ENCODE data around the gene GNG4.
"Not testable (repeated sequence)": the region's sequence is repeated elsewhere in the genome, so short reads cannot be mapped to it uniquely, and the experiment has no call there.

The GNG4 gene

DNA sequence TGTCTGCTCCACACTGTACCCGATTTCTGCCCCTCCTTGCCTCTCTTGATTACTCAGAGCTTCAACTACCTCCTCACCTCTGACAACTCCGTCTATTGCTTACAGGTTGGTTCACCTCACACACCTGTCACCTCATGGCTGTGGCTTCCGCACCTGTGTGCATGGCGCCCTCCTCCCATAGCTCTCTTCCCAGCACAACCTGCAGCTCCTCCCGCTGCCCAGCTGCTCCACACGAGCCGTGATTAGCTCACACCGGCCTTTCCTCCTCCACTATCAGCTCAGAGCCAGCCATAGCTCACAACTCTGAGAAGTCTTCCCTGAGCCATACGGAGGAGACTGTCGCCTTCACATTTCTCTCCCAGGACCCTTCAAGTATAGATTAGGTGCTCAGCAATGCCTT lies 67.5 kb downstream of the GNG4 start:
- DNase-seq (ENCODE audit: low read depth): no peak

- no peak for DNase-seq (ENCODE audit: low read depth)
Observed at GRCh38 chr1:235579891-235580290, 69.7 kb downstream of the GNG4 start.

DNA sequence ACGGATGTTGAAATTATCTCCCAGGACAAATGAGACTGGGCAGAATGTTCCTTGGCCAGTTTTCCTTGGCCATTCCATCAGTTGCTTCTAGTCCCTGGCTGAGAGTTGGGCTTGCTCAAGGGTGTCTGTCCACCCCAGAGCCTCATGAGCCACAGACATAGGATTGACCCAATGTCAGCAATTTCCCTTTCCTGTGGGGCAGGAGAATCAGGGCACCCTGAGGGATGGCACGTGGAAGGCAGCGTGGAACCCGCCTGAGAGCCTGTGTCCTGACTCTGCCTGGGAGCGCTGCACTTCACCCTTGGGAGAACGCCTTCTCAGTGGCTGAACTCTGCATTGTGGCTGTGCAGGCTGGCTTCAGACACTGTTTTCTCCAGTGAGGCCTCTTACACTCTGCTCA lies 74.0 kb downstream of the GNG4 start:
- DNase-seq (ENCODE audit: low read depth): no peak

DNA sequence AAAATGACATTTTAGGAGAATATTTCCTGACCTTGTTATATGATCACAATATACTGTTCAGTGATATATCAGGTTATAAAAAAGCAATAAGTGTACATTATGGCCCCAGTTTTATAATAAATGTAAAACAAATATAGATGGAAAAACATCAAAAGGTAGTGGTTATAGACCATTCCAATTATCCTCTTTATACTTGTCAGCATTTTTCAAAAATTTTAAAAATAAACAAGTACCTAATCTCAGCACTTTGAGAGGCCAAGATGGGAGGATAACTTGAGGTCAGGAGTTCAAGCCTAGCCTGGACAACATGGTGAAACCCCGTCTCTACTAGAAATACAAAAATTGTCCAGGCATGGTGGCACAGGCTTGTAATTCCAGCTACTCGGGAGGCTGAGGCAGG lies 75.7 kb downstream of the GNG4 start:
- no peak for DNase-seq (ENCODE audit: low read depth)

DNA sequence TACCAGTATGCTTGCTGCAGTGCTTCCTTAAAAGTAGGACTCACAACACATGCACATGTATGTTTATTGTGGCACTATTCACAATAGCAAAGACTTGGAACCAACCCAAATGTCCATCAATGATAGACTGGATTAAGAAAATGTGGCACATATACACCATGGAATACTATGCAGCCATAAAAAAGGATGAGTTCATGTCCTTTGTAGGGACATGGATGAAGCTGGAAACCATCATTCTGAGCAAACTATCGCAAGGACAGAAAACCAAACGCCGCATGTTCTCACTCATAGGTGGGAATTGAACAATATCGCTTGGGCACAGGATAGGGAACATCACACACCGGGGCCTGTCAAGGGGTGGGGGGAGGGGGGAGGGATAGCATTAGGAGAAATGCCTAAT lies 76.6 kb downstream of the GNG4 start:
- DNase-seq (ENCODE audit: low read depth): not testable (repeated sequence)

GRCh38 chr1:235571482-235571881 lies 78.1 kb downstream of the GNG4 start:
- no peak for DNase-seq (ENCODE audit: low read depth)

DNA sequence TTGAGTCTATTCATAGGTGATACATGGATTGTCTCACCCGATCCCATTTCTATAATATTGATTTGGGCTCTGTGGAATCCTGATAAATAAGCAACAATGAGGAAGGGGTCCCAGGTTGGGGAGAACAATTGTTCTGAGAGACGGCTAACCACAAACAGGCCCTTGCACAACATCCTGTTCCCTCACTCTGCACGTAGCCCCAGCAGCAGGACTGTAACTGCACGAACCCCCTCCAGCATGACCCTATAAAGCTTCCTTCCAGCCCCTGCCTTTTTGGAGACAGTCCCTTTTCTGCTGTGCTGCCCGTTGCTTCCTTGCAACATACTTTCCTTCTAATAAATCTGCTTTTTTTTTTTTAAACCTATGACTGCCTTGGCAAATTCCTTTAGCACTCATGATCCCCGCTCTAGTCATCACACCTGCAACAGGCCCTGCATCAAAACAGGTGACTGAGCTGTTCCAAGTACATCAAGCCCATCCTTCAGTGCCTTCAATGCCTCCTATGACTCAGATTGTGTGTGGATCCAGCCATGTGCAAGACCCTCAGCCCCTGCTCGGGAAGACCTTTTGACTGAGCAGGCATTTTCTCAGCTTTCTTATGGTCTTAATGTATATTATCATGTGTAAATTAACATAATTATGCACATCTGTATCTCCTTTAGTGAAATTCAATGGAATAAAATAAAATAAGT lies 81.6 kb downstream of the GNG4 start:
- DNase-seq (ENCODE audit: low read depth): no peak

DNA sequence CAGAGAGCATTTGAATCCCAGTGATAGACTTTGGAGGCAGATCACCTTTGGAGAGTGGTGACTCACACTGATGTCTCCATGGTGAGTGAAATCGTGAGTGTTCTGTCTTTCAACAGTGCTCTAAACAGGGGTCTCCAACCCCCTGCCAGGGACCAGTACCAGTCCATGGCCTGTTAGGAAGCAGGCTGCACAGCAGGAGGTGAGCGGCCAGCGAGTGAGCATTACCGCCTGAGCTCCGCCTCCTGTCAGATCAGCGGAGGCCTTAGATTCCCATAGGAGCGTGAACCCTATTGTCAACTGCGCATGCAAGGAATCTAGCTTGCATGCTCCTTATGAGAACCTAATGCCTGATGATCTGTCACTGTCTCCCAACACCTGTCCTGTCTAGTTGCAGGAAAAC lies 83.5 kb downstream of the GNG4 start:
- no peak for DNase-seq (ENCODE audit: low read depth)

DNA sequence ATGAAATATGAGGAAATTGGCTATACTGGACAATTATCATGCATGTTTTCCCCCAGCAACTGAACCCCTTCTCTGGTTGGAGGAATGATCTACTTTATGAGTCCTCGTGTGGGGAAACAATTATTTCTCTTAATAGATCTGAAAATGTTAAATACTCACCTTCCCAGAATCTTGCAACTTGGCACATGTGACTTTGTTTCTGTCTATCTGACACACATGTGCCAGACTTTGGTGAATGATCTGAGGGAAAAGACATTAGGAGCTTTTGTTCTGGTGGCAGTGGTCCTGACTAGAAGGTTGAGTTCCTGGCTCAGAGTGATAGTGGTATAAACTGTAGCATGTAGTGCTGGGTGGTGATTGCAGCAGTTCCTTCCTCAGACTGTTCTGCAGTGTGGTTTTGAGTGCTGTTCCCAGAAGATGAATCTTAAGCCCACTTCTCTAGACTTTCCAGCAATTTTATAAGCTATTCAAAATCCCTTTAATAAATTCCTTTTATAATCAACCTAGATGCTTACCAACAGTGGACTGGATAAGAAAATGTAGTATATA lies 86.0 kb downstream of the GNG4 start:
- DNase-seq (ENCODE audit: low read depth): no peak

- no peak for DNase-seq (ENCODE audit: low read depth)
Observed at GRCh38 chr1:235562589-235562988, 87.0 kb downstream of the GNG4 start.

DNA sequence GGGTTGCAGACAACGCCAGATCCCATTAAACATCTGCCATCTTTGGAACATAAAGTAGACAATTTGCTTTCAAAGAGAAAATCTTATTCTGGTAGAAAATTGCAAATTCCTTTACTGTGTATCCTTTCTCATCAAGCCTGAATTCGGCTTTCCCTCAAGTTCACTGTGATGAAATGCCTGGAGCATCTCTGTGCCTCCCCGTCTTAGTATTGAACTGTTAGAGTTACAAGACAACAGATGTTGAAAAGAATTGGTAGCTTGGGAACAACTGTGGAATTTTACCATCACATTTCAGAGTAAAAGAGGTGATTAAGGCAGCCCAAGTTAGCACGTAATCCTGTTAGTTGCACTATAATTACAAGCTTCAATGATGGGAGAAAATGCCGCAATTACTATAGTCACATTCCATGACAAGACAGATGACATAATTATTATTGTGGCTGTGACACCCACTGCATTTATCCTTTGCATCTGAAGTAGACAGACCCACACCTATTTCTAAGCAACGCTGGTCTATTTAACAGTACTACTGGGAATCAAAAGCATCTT lies 90.9 kb downstream of the GNG4 start:
- no peak for DNase-seq (ENCODE audit: low read depth)

- no peak for DNase-seq (ENCODE audit: low read depth)
Observed at GRCh38 chr1:235557495-235557894, 92.1 kb downstream of the GNG4 start.

GRCh38 chr1:235556807-235557206 lies 92.8 kb downstream of the GNG4 start:
- no peak for DNase-seq (ENCODE audit: low read depth)

DNA sequence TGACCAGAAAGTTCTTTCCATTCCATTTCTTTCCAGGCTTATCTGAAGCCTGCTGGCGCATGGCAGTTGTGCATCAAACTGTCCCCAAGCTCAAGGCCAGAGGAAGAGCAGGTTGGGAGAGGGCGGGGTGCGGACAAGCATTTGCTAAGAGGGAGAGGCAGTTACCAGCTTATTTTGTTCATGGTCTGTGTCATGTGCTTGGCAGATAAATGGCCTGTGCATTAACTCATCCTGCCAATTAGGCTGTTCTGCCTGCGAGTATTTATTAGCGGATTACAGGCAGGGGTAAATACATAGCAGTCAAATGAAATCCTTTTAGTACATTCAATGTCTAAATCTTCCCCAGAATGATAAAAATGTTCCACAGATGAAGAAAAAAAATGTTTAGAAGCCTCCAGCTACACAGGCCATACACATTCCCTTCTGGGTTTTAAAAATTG lies 96.5 kb downstream of the GNG4 start:
- DNase-seq (ENCODE audit: low read depth): no peak

GRCh38 chr1:235552146-235552716 lies 97.4 kb downstream of the GNG4 start:
- no peak for DNase-seq (ENCODE audit: low read depth)

GRCh38 chr1:235549351-235550139 lies 100.0 kb downstream of the GNG4 start:
- DNase-seq (ENCODE audit: low read depth): no peak

DNA sequence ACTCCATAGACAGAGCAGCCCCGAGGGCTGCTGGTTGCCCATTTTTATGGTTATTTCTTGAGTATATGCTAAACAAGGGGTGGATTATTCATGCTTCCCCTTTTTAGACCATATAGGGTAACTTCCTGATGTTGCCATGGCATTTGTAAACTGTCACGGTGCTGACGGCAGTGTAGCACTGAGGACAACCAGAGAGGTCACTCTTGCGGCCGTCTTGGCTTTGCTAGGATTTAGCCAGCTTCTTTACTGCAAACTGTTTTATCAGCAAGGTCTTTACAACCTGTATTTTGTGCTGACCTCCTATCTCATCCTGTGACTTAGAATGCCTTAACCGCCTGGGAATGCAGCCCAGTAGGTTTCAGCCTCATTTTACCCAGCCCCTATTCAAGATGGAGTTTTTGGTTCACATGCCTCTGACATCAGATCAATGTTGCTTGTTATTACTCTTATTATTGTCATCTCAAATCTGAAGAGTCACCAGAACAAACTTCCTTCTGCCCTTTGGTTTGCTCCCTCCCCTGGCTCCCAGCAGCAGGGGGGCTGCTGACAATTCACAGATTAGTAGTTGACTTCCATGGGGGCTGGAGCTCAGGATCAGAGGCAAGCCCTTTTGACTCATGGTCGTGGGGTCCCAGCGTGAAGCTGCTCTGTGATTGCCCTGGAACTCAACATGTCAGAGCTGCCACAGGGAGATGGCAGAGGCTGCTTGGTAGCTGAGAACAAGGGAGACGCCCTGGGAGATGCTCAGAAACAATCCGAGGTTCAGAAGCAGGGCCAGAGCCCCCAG lies 103.0 kb downstream of the GNG4 start:
- DNase-seq (ENCODE audit: low read depth): not testable (repeated sequence)

- no peak for DNase-seq (ENCODE audit: low read depth)
Observed at GRCh38 chr1:235545292-235545930, 104.2 kb downstream of the GNG4 start.

DNA sequence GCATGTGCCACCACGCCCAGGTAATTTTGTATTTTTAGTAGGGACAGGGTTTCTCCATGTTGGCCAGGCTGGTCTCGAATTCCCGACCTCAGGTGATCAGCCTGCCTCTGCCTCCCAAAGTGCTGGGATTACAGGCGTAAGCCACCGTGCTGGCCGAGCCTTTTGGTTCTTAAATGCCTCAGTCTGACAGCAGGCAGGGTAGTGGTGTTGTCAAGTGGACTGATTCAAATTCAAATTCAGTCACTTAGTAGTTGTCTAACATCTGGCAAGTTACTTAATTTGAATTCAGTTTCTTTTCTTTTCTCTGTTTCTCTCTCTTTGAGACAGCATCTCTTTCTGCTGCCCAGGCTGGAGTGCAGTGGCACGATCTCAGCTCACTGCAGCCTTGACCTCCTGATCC lies 106.7 kb downstream of the GNG4 start:
- not testable (repeated sequence) for DNase-seq (ENCODE audit: low read depth)

- DNase-seq (ENCODE audit: low read depth): no peak
Observed at GRCh38 chr1:235533476-235534168, 116.0 kb downstream of the GNG4 start.

GRCh38 chr1:235532360-235532759 lies 117.2 kb downstream of the GNG4 start:
- no peak for DNase-seq (ENCODE audit: low read depth)
